SH-SY5Y (cell line): ENCODE measurements around the gene LUZP1.

Experiments used
- GATA2 ChIP-seq: IDR thresholded peaks from 2 replicates; pipeline ENCODE4 v1.6.1; 2011; ENCODE audit warnings: mild to moderate bottlenecking, low read depth, low read length
- GATA3 ChIP-seq: IDR thresholded peaks from 2 replicates; pipeline ENCODE4 v1.6.1; 2011; ENCODE audit warnings: low read depth, mild to moderate bottlenecking, low read length, moderate library complexity

Gene LUZP1

DNA sequence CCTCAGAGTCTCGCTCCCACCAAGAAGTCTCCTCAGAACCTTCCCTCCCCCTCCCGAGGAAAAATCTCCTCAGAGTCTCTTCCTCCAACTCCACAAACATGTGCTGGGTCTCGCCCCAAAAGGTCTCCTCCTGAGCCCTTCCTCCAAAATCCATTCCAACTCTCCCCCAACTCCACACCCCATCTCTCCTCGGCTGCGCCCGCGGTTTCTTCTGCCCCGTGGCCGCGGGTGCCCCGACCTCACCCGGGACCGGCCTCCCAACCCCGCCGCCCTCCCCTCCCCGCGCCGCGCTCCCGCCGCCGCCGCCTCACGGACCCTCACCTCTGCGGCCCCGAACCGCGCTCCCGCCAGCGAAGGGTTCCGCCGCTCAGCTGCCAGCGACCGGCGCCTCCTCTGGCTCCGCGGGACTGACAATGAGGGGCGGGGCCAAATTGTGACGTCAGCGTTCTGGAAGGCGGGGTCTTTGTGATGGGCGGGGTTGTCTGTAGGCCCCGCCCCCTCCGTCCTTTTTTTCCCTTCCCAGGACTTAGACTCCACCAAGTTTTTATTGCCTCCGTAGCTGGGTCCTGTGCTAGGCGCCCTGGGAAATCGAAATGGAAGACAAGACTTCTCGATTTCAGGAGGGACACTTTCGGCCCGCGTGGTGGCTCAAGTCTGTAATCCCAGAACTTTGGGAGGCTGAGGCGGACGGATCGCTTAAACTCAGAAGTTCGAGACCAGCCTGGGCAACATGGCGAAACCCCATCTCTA is at the start of gene LUZP1:
TSS of gene LUZP1 (minus strand) at position 412 of the 750 bp plus-strand sequence.
- no peak for TF ChIP-seq GATA3
- no peak for TF ChIP-seq GATA2

DNA sequence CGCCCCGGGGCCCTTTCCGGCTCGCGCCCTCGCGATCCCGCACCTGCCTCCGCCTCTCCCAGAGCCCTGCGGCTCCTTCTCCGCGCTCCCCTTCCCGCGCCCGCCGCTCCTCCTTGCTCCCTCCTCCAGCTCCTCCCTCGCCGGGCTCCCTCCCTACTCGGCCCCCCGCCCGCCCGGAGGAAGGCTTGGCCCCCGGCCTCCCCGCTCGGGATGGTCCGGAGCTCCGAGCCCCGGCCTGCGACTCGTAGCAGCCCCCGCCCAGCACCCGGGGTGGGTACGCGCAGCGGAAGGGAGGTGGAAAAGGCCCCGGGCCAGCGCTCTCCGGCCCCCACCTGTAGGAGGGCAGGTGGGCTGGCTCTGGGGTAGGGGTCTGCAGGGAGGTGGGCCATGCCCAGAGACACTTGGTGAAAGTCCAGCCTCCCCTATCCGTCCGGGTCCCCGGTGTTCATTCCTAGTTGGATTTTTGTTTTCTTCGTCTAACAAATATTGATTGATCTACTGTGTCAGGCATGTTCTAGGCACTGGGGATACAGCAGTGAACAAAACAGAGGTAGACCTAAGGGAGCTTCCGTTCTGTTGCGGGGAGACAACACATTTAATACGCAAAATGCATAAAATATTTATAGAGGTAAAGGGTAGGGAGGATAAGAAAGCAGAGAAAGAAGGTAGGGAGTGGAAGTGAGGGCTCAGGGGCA is 48.9 kb upstream of the LUZP1 start, which contains the start of gene HTR1D:
TSS of gene HTR1D (minus strand) at position 82 of the 695 bp plus-strand sequence. CDS start 23,283 bp downstream, outside the sequence.
- no peak for TF ChIP-seq GATA3
- TF ChIP-seq GATA2: no peak

GRCh38 chr1:23216771-23217420 is 48.2 kb upstream of the LUZP1 start:
- no peak for TF ChIP-seq GATA3
- TF ChIP-seq GATA2: no peak

DNA sequence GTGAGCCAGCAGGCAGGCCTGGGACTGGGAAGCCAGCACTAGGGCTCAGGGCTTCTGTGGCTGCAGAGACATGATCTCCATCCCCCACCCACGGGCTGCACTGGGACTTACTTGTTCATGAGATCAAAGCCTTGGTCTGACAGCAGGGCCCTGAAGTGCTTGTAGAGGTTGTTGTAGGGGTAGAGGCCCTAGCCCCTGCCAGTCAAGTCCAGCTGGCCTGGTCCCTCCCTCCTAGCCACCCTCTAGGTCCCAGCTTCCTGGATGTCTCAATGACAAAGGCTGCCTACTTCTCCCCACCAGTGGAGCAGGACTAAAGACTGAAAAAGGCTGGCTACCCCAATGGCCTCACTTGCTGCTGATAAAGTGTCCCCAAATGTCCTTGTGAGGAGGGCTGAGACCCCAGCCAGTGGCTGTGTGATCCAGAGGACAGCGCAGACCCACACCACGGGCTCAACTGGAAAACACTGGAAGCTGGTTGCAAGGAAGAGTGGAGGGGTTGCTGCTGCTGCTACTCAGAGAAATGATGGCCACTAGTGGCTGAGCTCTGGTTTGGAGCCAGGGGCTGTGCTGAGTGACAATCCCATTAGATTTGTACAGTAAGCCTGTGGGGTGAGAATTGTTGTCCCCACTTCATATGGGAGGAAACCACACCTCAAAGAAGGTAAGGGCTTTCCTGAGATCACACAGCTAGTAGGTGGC is 47.2 kb upstream of the LUZP1 start:
- TF ChIP-seq GATA2: no peak
- no peak for TF ChIP-seq GATA3

DNA sequence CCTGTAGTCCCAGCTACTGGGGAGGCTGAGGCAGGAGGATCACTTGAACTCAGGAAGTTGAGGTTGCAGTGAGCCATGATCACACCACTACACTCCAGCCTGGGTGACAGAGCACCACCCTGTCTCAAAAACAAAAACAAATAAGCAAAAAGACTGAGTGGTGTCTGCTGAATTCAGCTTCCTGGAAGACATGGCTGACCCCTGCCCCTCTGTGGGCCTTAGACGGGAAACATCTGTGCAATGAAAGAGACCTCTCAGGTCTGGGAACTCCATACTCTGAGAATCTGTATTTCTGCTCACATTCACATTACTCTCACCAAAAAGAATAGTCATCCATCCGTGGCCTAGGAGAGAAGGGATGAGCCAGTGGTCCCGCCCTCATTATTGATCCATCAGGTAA is 46.6 kb upstream of the LUZP1 start:
- TF ChIP-seq GATA3 (no peak), GATA2 (no peak)

DNA sequence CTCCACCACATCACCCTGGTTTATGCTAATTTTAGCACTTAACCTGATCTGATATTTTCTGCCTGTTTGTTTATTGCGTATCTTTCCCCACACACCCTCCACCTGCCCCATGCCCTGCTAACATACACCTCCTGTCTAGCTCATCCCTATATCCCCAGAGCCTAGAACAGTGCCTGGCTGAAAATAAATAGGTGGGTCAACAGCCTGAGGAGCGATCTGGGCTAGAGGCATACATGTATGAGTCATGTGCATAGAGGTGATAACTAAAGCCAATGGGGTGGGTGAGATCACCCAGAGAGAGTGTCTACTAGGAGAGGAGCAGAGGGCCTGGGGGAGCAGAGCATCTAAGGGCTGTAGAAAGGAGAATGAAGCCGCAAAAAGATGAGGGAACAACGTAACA is 46.0 kb upstream of the LUZP1 start:
- TF ChIP-seq GATA3 (no peak), GATA2 (no peak)

- TF ChIP-seq GATA2: no peak
- no peak for TF ChIP-seq GATA3
These were observed 43.3 kb upstream of the LUZP1 start for GRCh38 chr1:23211955-23212354.

DNA sequence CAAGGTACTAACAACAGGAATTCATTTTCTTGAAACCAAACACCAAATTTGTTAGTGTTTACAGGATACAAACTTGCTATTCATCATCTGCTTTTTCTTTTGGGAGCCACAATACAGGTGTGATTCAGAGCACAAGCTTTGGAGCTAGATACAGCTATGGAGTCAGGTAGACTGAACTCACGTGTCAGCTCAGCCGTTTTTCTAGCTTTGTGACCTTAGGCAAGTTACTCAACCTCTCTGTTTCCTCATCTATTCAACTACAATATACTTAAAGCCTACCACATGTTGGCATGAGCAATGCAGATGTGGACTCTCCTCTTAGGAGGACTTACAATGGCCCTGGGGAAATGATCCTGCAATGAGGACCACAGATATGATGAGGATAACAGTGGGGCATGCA is 42.3 kb upstream of the LUZP1 start:
- TF ChIP-seq GATA3 (no peak), GATA2 (no peak)

DNA sequence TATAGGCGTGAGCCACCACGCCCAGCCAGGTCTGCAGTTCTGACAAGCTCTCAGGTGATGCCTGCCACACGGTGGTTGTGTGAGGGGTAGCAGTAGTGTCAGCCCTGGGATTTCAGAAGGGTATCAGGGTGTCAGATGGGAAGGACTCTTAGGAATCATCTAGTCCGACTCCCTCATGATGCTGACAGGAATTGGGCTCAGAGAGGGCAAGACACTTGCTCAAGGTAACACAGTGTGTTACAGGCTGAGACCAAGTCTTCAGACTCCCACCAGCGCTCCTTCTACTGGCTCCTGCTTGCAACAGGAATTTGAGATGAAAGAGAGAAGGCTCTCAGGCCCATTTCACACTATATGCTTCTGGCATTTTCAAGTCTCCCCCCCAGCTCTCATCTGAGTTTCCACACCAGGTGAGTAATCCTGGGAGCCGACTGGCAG is 41.7 kb upstream of the LUZP1 start:
- TF ChIP-seq GATA3 (no peak), GATA2 (no peak)

DNA sequence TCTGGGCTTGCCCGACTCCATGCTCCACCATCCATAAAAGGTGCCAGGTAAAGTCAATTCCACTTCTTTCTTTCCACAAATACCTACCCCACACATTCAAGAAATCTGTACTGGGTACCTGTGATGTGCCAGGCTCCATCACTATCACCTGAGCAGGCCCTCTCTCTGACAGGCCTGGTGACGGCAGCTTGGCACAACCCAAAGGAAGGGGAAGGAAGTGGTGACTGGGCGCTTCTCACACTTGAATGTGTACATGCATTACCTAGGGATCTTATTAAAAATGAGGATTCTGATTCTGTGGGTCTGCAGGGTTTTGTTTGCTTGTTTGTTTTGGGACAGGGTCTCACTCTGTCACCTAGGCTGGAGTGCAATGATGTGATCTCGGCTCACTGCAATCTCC is 41.1 kb upstream of the LUZP1 start:
- TF ChIP-seq GATA3 (no peak), GATA2 (no peak)

- TF ChIP-seq GATA2 (no peak), GATA3 (no peak)
These were observed 39.9 kb upstream of the LUZP1 start for GRCh38 chr1:23208527-23208926.

DNA sequence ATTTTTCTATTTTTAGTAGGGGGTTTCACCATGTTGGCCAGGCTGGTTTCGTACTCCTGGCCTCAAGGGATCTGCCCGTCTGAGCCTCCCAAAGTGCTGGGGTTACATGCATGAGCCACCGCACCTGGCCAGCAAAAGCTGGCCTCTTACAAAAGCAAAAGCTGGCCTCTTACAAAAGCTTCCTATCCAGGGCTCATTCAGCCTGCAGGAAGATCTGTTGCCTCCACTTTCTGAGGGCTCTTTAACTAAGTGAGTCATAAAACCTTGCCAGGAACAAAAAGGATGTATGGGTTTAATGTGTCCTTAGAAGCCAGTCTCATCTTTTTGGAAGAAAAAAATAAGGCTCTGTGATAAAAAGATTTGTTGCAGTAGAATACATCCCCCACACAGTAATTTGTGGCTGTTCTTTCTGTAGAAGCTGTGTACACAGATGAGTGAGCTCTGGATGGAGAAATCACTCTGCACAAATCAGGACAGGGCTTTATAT is 33.6 kb upstream of the LUZP1 start:
- TF ChIP-seq GATA2 (no peak), GATA3 (no peak)

DNA sequence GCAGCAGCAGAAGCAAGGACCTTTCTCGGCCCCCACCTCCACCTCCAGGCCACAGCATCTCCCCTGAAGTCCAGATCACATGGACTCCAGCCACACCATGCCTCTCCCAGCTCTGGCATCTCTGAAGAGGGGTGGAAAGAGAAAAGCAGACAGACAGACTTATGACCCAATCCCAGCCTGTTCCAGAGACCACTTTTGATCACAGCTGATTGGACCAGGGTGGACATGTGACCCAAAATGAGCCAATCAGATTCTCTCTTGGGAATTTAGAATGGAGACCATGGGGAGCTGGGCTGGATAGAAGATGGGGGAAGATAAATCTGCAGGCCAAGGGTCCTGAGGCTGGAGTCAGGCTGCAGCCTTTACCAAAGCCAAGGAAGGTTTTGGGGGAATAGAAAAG is 32.2 kb upstream of the LUZP1 start:
- TF ChIP-seq GATA2: no peak
- TF ChIP-seq GATA3: no peak

DNA sequence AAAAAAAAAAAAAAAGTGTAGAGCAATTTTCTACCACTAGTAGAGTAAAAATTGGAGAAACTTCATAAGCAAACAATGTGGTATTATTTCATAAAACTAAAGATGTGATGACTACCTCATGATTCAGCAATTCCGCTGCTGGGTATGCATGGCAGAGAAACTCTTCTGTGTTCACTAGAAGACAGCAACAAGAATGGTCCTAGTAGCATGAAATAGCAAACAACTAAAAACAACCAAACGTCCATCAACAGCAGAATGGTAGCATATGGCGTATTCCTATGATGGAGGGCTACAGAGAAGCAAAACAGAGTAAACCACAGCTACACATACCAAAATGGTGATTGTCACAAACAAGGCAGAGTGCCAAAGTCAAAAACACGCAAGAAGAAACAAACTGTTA is 29.7 kb upstream of the LUZP1 start:
- TF ChIP-seq GATA2: no peak
- no peak for TF ChIP-seq GATA3
